IPS DF 4.7 (cell line): ENCODE results near the gene SPATA20.

ENCODE experiments used
- DNase-seq: peaks from one replicate; pipeline ENCODE4 v3.0.0-alpha.2; 2013; ENCODE audit warnings: low spot score; ENCODE audit errors: extremely low read depth

Gene SPATA20

GRCh38 chr17:50558941-50559614, 12.1 kb downstream of the SPATA20 start:
- DNase-seq, result no peak

GRCh38 chr17:50559674-50560184, 12.8 kb downstream of the SPATA20 start:
- no peak for DNase-seq

- DNase-seq, result no peak
Measured at GRCh38 chr17:50560185-50560824, 13.3 kb downstream of the SPATA20 start, which contains the start of gene CACNA1G. TSS of gene CACNA1G (plus strand) at chr17:50560715. CDS start at chr17:50561460, 745 bp downstream.

GRCh38 chr17:50560931-50561745, 14.2 kb downstream of the SPATA20 start:
- DNase-seq, result no peak

- no peak for DNase-seq
Measured at GRCh38 chr17:50561746-50562141, 14.8 kb downstream of the SPATA20 start.

- no peak for DNase-seq
Measured at GRCh38 chr17:50562242-50563091, 15.5 kb downstream of the SPATA20 start.

- no peak for DNase-seq
Measured at GRCh38 chr17:50563092-50563511, 16.1 kb downstream of the SPATA20 start.

GRCh38 chr17:50564916-50565315, 17.9 kb downstream of the SPATA20 start:
- DNase-seq, result no peak

- no peak for DNase-seq
Measured at GRCh38 chr17:50565402-50566350, 18.7 kb downstream of the SPATA20 start.

- no peak for DNase-seq
Measured at GRCh38 chr17:50566886-50567285, 19.9 kb downstream of the SPATA20 start.

- no peak for DNase-seq
Measured at GRCh38 chr17:50568659-50569058, 21.7 kb downstream of the SPATA20 start.

GRCh38 chr17:50569592-50569991, 22.6 kb downstream of the SPATA20 start:
- DNase-seq, result no peak

GRCh38 chr17:50570032-50570431, 23.1 kb downstream of the SPATA20 start:
- DNase-seq, result no peak

- no peak for DNase-seq
Measured at GRCh38 chr17:50570528-50570927, 23.6 kb downstream of the SPATA20 start.

GRCh38 chr17:50571681-50572080, 24.7 kb downstream of the SPATA20 start:
- no peak for DNase-seq

- DNase-seq, result no peak
Measured at GRCh38 chr17:50572541-50572940, 25.6 kb downstream of the SPATA20 start.

- no peak for DNase-seq
Measured at GRCh38 chr17:50573866-50574611, 27.1 kb downstream of the SPATA20 start.

- no peak for DNase-seq
Measured at GRCh38 chr17:50575581-50576210, 28.7 kb downstream of the SPATA20 start.

- no peak for DNase-seq
Measured at GRCh38 chr17:50576864-50577263, 29.9 kb downstream of the SPATA20 start.
